Nephron (organoid): ENCODE measurements around the gene WFS1.
A peak's percentile ranks its signal among the peaks of the same experiment; 100 is the strongest.

Experiments used
- H3K27ac Mint-ChIP-seq, 3 experiments: 2 replicates each; pipeline ENCODE4 v1.8.0; 2020; ENCODE audit warnings: mixed read lengths in 3 of 3, mild to moderate bottlenecking in 2 of 3, moderate library complexity in 1 of 3
- H3K27me3 Mint-ChIP-seq: 2 replicates; pipeline ENCODE4 v1.8.0; 2021; ENCODE audit warnings: low read depth, mild to moderate bottlenecking, moderate library complexity, mixed read lengths
- H3K36me3 Mint-ChIP-seq: 2 replicates; pipeline ENCODE4 v1.8.0; 2020; ENCODE audit warnings: low read depth, mixed read lengths
- H3K4me1 Mint-ChIP-seq: 2 replicates; pipeline ENCODE4 v1.8.0; 2020; ENCODE audit warnings: mixed read lengths
- H3K4me3 Mint-ChIP-seq, 3 experiments: 2 replicates each; pipeline ENCODE4 v1.8.0; 2020; ENCODE audit warnings: mild to moderate bottlenecking in 3 of 3, mixed read lengths in 3 of 3, moderate library complexity in 2 of 3
- H3K9me3 Mint-ChIP-seq: 2 replicates; pipeline ENCODE4 v1.8.0; 2020; ENCODE audit warnings: mixed read lengths
- CTCF ChIP-seq, 3 experiments: fragments of 200-600 bp; sonication (generic); IDR thresholded peaks; one replicate each; pipeline ENCODE4 v1.5.0; 2021; ENCODE audit warnings: antibody characterized with exemption in 3 of 3; ENCODE audit not compliant: unreplicated experiment in 3 of 3

The WFS1 gene

GRCh38 chr4:6259886-6260285, 9.8 kb upstream of the WFS1 start:
- H3K27me3 Mint-ChIP-seq: peaks cover 31% of the 10 kb centered on the region
- no peak for TF ChIP-seq CTCF (IDR thresholded peaks at IDR 0.05; ENCODE audit: unreplicated experiment in 3 of 3)

DNA sequence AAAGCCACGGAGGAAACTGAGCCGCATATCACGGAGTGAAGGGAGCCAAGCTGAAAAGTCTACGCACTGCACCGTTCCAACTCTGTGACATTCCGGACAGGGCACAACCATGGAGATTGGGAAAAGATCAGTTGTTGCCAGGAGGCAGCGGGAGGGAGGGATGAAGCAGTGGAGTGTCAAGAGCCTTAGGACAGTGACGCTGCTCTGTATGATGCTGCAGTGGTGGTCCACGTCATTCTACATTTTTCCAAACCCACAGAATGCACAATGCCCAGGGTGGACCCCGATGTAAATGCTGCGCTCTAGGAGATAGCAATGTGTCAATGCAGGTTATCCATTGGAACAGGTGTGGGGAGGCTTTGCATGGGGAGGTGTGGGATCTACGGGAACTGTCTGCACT, 7.5 kb upstream of the WFS1 start:
- Mint-ChIP-seq H3K27me3 (peaks cover 36% of the 10 kb centered on the region), H3K4me3 (no peak overlapping the region), H3K9me3 (no peaks in the 10 kb centered on the region), H3K27ac (no peak overlapping the region), H3K4me1 (peaks cover 3% of the 10 kb centered on the region), H3K36me3 (no peaks in the 10 kb centered on the region)
- no peak for TF ChIP-seq CTCF (IDR thresholded peaks at IDR 0.05; ENCODE audit: unreplicated experiment in 3 of 3)

More at GRCh38 chr4:6259886-6260285, 9.8 kb upstream of the WFS1 start:
- no peak overlapping the region for H3K27ac Mint-ChIP-seq
- H3K9me3 Mint-ChIP-seq: no peaks in the 10 kb centered on the region
- peaks cover 5% of the 10 kb centered on the region for H3K4me1 Mint-ChIP-seq
- no peaks in the 10 kb centered on the region for H3K36me3 Mint-ChIP-seq
- no peak overlapping the region for H3K4me3 Mint-ChIP-seq

DNA sequence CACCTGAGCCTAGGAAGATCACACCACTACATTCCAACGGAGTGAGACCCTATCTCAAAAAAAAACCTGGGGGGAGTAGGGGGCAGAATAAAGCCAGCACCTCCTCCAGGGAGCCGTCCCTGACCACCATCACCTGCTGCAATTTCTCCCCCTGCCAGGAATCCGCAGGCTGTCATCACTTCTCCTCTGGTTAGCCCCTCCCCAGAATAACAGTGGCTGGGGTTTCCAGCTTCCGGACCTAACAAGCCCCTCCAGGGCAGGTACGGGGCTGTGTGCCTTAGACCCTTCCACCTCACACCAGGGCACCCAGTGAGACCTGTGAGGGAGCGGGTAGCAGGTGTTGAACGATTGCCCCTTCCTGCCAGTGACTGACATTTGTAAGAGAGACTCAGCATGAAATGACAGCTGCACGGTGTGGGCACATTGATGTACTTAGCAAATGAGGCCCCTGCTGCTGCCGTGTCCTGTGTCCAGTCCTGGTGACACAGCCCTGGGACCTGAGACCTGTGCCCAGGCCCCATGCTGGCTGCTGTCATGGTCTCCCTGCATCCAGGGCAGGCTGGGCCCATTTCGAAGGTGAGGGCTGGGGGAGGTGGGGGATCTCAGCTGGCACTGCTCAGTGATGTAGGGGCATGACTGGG, 6.7 kb upstream of the WFS1 start:
- H3K4me3 Mint-ChIP-seq: no peak overlapping the region
- no peaks in the 10 kb centered on the region for H3K4me1 Mint-ChIP-seq
- H3K27ac Mint-ChIP-seq: no peak overlapping the region

GRCh38 chr4:6263526-6264224, 6.0 kb upstream of the WFS1 start:
- no peak for TF ChIP-seq CTCF (IDR thresholded peaks at IDR 0.05; ENCODE audit: unreplicated experiment in 3 of 3)
- no peaks in the 10 kb centered on the region for H3K36me3 Mint-ChIP-seq
- peaks cover 28% of the 10 kb centered on the region for H3K27me3 Mint-ChIP-seq
- no peaks in the 10 kb centered on the region for H3K4me1 Mint-ChIP-seq
- no peak overlapping the region for H3K4me3 Mint-ChIP-seq
- no peaks in the 10 kb centered on the region for H3K9me3 Mint-ChIP-seq
- H3K27ac Mint-ChIP-seq: no peak overlapping the region

More for the DNA sequence above, 6.7 kb upstream of the WFS1 start:
- no peaks in the 10 kb centered on the region for H3K9me3 Mint-ChIP-seq
- TF ChIP-seq CTCF (IDR thresholded peaks at IDR 0.05; ENCODE audit: unreplicated experiment in 3 of 3): no peak
- peaks cover 29% of the 10 kb centered on the region for H3K27me3 Mint-ChIP-seq
- H3K36me3 Mint-ChIP-seq: no peaks in the 10 kb centered on the region

DNA sequence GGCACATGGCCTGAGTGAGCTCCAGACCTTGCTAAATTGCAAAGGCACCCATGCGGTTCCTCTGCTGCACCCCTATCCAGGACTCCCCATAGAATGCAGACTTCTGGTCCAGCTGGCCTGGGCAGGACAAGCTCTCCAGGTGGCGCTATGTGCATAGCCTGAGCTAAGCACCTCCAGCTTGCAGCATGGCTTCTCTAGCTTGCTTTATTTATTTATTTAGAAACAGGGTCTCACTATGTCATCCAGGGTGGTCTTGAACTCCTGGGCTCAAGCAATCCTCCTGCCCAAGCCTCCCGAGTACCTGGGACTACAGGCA, 5.5 kb upstream of the WFS1 start:
- peaks cover 26% of the 10 kb centered on the region for H3K27me3 Mint-ChIP-seq
- H3K4me1 Mint-ChIP-seq: peaks cover 3% of the 10 kb centered on the region
- no peaks in the 10 kb centered on the region for H3K9me3 Mint-ChIP-seq
- no peak overlapping the region for H3K4me3 Mint-ChIP-seq
- peak; percentile 44 to 55 (median 46) for TF ChIP-seq CTCF (IDR thresholded peaks at IDR 0.05; ENCODE audit: unreplicated experiment in 3 of 3)
- H3K36me3 Mint-ChIP-seq: no peaks in the 10 kb centered on the region
- H3K27ac Mint-ChIP-seq: no peak overlapping the region

DNA sequence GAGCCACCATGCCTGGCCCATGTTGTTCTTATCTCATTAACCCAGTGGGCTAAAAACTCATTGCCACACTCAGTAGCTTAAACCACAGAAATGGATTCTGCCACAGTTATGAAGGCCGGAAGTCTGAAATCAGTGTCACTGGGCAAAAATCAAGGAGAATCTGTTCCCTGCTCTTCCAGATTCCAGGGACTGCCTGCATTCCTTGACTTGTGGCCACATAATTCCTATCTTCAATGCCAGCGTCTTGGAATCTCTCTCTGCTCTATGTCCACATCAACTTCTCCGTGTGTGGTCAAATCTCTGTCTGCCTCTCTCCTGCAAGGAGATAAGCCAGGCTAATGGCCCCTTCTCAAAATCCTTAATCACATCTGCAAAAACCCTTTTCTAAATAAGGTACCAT, 4.1 kb upstream of the WFS1 start:
- Mint-ChIP-seq H3K36me3 (no peaks in the 10 kb centered on the region), H3K27ac (no peak overlapping the region), H3K27me3 (peaks cover 21% of the 10 kb centered on the region), H3K4me1 (peaks cover 8% of the 10 kb centered on the region), H3K9me3 (no peaks in the 10 kb centered on the region), H3K4me3 (no peak overlapping the region)
- TF ChIP-seq CTCF (IDR thresholded peaks at IDR 0.05; ENCODE audit: unreplicated experiment in 3 of 3): no peak
